Measurements from ENCODE around the gene OR4K14. TPM values are rescaled to one million over a fixed set of nuclear protein-coding genes. Genes with fewer than 3 reads are reported as not detected.

Gene OR4K14, protein sequence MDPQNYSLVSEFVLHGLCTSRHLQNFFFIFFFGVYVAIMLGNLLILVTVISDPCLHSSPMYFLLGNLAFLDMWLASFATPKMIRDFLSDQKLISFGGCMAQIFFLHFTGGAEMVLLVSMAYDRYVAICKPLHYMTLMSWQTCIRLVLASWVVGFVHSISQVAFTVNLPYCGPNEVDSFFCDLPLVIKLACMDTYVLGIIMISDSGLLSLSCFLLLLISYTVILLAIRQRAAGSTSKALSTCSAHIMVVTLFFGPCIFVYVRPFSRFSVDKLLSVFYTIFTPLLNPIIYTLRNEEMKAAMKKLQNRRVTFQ
- not detected for polyA plus RNA-seq (2012; ENCODE audit: insufficient read length, low read depth)

DNA sequence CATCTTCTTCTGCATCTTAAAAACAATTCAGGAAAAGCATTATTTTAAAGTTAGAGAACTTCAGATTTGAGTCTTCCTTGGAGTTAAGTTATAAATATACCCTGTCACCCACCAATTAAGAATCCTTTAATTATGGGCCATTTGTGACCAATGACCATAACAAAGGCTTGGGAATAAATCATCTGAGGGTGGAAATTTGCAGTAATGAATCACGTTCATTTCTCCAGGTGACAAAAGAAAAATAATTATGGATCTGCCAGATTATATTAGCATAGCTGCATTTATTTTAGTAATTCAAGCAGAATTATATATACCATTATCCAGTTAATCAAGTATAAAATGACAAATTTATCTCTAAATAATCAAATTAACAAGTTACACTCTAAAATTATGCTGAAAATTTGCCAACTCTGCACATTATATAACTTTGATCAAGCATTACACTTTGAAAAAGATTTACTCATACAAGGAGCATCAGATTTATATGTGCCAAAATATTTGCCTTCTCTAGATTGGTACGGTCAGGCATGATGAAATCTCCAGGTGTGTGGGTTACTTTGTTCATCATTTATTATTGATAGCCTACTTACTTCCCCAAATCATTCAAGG is at the start of gene OR4K14:
TSS of gene OR4K14 (minus strand) at position 51 of the 609 bp plus-strand sequence. CDS start 4,114 bp downstream, outside the sequence.
- TF ChIP-seq, protein P1, sequence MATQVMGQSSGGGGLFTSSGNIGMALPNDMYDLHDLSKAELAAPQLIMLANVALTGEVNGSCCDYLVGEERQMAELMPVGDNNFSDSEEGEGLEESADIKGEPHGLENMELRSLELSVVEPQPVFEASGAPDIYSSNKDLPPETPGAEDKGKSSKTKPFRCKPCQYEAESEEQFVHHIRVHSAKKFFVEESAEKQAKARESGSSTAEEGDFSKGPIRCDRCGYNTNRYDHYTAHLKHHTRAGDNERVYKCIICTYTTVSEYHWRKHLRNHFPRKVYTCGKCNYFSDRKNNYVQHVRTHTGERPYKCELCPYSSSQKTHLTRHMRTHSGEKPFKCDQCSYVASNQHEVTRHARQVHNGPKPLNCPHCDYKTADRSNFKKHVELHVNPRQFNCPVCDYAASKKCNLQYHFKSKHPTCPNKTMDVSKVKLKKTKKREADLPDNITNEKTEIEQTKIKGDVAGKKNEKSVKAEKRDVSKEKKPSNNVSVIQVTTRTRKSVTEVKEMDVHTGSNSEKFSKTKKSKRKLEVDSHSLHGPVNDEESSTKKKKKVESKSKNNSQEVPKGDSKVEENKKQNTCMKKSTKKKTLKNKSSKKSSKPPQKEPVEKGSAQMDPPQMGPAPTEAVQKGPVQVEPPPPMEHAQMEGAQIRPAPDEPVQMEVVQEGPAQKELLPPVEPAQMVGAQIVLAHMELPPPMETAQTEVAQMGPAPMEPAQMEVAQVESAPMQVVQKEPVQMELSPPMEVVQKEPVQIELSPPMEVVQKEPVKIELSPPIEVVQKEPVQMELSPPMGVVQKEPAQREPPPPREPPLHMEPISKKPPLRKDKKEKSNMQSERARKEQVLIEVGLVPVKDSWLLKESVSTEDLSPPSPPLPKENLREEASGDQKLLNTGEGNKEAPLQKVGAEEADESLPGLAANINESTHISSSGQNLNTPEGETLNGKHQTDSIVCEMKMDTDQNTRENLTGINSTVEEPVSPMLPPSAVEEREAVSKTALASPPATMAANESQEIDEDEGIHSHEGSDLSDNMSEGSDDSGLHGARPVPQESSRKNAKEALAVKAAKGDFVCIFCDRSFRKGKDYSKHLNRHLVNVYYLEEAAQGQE (IDR thresholded peaks at IDR 0.05; ENCODE audit: insufficient read depth in 1 of 2, low read depth in 2 of 2, low read length in 2 of 2) = no peak
- TF ChIP-seq SIN3A (IDR thresholded peaks at IDR 0.05; ENCODE audit: borderline replicate concordance, insufficient read depth, low read length) = no peak
- TF ChIP-seq POLR2AphosphoS5 (IDR thresholded peaks at IDR 0.05; ENCODE audit: low read depth, low read length) = no peak
- no peak for TF ChIP-seq TAF1 (IDR thresholded peaks at IDR 0.05; ENCODE audit: borderline replicate concordance, insufficient read depth, low read length)
- TF ChIP-seq FOXP2 (optimal IDR thresholded peaks at IDR 0.05; ENCODE audit: borderline replicate concordance, extremely low read depth, extremely low read length, insufficient read depth) = no peak

DNA sequence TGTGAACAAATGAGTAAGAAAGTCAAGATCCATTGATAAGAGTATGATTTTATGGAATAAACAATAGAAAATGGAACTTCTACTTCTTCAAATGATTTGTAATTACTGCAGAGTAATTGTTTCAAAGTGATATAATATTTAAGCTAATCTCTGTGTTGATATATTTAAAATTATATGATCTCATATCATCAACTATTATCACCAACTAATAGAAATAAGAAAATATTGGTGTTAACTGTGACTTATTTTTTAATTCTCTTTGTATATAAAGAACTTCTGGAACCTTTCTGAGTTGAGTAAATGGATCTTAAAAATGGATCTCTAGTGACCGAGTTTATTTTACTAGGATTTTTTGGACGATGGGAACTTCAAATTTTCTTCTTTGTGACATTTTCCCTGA is 40.6 kb upstream of the OR4K14 start, which contains the start of gene OR4L1:
TSS of gene OR4L1 (plus strand) at position 301 of the 400 bp plus-strand sequence. CDS start at position 301, 0 bp downstream.
- TF ChIP-seq FOXP2 (optimal IDR thresholded peaks at IDR 0.05; ENCODE audit: borderline replicate concordance, extremely low read depth, extremely low read length, insufficient read depth) (no peak), SIN3A (IDR thresholded peaks at IDR 0.05; ENCODE audit: borderline replicate concordance, insufficient read depth, low read length) (no peak)

DNA sequence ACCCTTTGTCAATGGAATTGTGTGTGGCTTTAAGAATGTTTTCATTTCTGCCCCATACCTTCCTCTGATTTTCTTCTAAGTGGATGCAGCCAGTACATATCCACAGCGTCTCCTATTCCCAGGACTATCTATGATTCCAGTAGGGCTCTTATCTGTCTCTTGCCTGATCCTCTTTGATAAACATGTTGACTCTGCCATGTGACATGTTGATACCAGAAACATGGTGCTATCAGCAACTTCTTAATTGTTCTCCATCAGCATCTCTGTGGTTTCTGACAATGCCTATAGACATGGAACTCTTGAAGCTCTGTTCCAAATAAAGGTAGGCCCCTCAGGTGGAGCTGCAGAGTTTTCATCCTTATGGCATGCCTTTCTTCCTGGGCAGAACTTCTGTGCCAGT is 29.1 kb upstream of the OR4K14 start:
- TF ChIP-seq TAF1 (IDR thresholded peaks at IDR 0.05; ENCODE audit: borderline replicate concordance, insufficient read depth, low read length) = no peak
- TF ChIP-seq SIN3A (IDR thresholded peaks at IDR 0.05; ENCODE audit: borderline replicate concordance, insufficient read depth, low read length) = no peak
- TF ChIP-seq, protein P1 (IDR thresholded peaks at IDR 0.05; ENCODE audit: insufficient read depth in 1 of 2, low read depth in 2 of 2, low read length in 2 of 2) = no peak
- no peak for TF ChIP-seq FOXP2 (optimal IDR thresholded peaks at IDR 0.05; ENCODE audit: borderline replicate concordance, extremely low read depth, extremely low read length, insufficient read depth)
- no peak for TF ChIP-seq POLR2AphosphoS5 (IDR thresholded peaks at IDR 0.05; ENCODE audit: low read depth, low read length)

DNA sequence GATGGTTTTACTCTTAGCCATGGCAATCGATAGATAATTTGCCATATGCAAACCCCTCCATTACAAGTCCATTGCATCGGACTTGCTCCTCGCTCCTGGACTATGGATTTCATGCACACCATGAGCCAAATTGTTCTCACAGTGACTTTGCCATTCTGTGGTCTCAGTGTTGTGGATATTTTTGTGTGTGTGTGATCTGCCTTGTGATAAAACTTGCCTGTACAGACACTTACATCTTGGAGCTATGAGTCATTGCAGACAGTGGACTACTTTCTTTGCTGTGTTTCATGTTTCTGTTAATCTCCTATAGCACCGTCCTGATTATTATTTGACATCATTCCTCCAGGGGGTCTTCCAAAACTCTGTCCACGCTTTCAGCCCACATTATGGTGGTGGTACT is 25.1 kb upstream of the OR4K14 start:
- TF ChIP-seq, protein P1 (IDR thresholded peaks at IDR 0.05; ENCODE audit: insufficient read depth in 1 of 2, low read depth in 2 of 2, low read length in 2 of 2) = no peak
- no peak for TF ChIP-seq POLR2AphosphoS5 (IDR thresholded peaks at IDR 0.05; ENCODE audit: low read depth, low read length)
- no peak for TF ChIP-seq SIN3A (IDR thresholded peaks at IDR 0.05; ENCODE audit: borderline replicate concordance, insufficient read depth, low read length)
- no peak for TF ChIP-seq TAF1 (IDR thresholded peaks at IDR 0.05; ENCODE audit: borderline replicate concordance, insufficient read depth, low read length)
- TF ChIP-seq FOXP2 (optimal IDR thresholded peaks at IDR 0.05; ENCODE audit: borderline replicate concordance, extremely low read depth, extremely low read length, insufficient read depth) = no peak

DNA sequence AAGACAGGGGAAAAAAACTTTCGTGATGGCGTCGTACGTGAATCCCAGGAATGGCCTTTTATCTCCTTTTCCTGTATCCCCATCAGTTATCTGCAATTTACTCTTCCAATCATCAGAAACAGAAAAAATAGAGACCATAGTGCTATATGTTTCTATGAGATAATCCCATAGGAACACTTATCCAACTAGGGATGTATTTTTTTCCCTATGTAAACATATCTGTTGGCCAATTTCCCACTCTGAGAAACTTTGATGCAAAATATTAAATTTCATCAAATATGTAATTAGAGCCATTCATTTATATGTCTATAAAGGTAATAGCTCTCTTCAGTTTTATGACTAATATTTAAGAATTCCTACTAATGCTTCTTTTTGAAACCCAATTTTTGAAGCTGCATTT is 16.8 kb upstream of the OR4K14 start, which contains the start of gene OR4K13:
TSS of gene OR4K13 (minus strand) at position 101 of the 400 bp plus-strand sequence. CDS start 1,280 bp downstream, outside the sequence.
- TF ChIP-seq SIN3A (IDR thresholded peaks at IDR 0.05; ENCODE audit: borderline replicate concordance, insufficient read depth, low read length) (no peak), TAF1 (IDR thresholded peaks at IDR 0.05; ENCODE audit: borderline replicate concordance, insufficient read depth, low read length) (no peak)

DNA sequence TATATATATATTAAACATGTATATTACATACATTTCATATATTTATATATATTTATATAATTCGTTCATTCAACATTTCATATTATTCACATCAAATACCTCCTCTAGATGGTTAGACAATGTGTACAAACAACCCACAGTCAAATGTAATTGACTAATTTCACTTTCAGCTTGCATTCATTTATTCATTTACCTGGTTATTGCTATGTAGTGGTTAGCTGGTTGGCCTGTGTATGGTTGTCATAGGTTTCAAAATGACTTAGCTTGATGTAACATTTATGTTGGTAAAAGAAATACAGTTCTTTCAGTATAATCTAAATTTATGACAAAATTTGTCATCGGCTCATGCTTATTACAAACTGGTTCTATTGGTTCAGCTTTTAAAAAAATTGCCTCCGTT is 16.3 kb upstream of the OR4K14 start:
- TF ChIP-seq, protein P1 (IDR thresholded peaks at IDR 0.05; ENCODE audit: insufficient read depth in 1 of 2, low read depth in 2 of 2, low read length in 2 of 2) = no peak
- no peak for TF ChIP-seq POLR2AphosphoS5 (IDR thresholded peaks at IDR 0.05; ENCODE audit: low read depth, low read length)
